Ovary (tissue), 9 donors: ENCODE measurements around the gene HDAC11. TPM values are rescaled to one million over a fixed set of nuclear protein-coding genes. Genes with fewer than 3 reads are reported as not detected.

Source experiments
- DNase-seq, 5 donors: peaks; one replicate each; pipeline ENCODE4 v3.0.0-alpha.2; 2019 to 2020
- H3K27ac ChIP-seq, 2 donors: fragments of 200-600 bp; one replicate each; pipeline versions ENCODE4 v1.5.1 to v1.8.0; 2019 to 2022
- H3K27me3 ChIP-seq: fragments of 200-600 bp; one replicate; pipeline ENCODE4 v1.8.0; 2022
- H3K36me3 ChIP-seq: fragments of 200-600 bp; sonication (generic); one replicate; pipeline ENCODE4 v1.5.1; 2019
- H3K4me1 ChIP-seq: one replicate; pipeline ENCODE4 v1.8.1; 2013; ENCODE audit warnings: mild to moderate bottlenecking, moderate library complexity; ENCODE audit not compliant: insufficient read depth
- H3K4me3 ChIP-seq: fragments of 200-600 bp; sonication (generic); one replicate; pipeline ENCODE4 v1.5.1; 2017
- H3K9me3 ChIP-seq, 2 donors: fragments of 200-600 bp in 1 of 2; sonication (generic) in 1 of 2; one replicate each; pipeline versions ENCODE4 v1.5.1 to v1.8.1; 2013 to 2019; ENCODE audit warnings: mild to moderate bottlenecking in 1 of 2, moderate library complexity in 1 of 2
- EP300 ChIP-seq: sonication (generic); formaldehyde crosslinking; IDR thresholded peaks from one replicate; pipeline ENCODE4 v1.6.1; 2017; ENCODE audit warnings: antibody characterized with exemption
- POLR2A ChIP-seq: fragments of 450-650 bp; IDR thresholded peaks from one replicate; pipeline ENCODE4 v1.6.1; 2017; ENCODE audit warnings: antibody characterized with exemption, mild to moderate bottlenecking, moderate library complexity
- WGBS, 3 donors: extraction: QIAGEN DNeasy Blood & Tissue Kit in 1 of 3; methylation state at CpG; one replicate each; pipeline versions ENCODE4 v1.1.5 to v1.1.7; 2013 to 2017; 5-methylcytosine and 5-hydroxymethylcytosine counted together
- intact Hi-C, 4 donors: fragments of 100-400 bp; cut with DNase I; formaldehyde crosslinking; loops; one replicate each; pipeline versions ENCODE4 v1.11.0 to v1.15.1; 2022 to 2023
- polyA plus RNA-seq, 2 donors: library from polyadenylated mRNA; stranded (reverse); fragments of 200-250 nt in 1 of 2; fragments of 350-450 nt in 1 of 2; fragmentation: Illumina TruSeq in 1 of 2; extraction: RNeasy Lipid Tissue Mini Kit (QIAGEN cat#74804) in 1 of 2; gene quantifications; one replicate each; pipeline ENCODE4 v1.2.3, GENCODE V29; 2013 to 2014
- total RNA-seq, 7 donors: library from RNA; depleted of rRNA in 2 of 7; stranded (reverse); fragments of >200 nt in 2 of 7; fragmentation: NEBNext Ultra II Directional in 3 of 7; extraction: Animal tissue kit (Norgen Biotek cat#: 25700) in 3 of 7; gene quantifications; one replicate each; pipeline versions ENCODE4 v1.1.0 to v1.2.4, GENCODE V29; 2016 to 2023
- TF ChIP-seq, protein P1 (sequence below), 3 donors: fragments of 450-650 bp in 2 of 3; fragments of 200-600 bp in 1 of 3; IDR thresholded peaks; one replicate each; pipeline versions ENCODE4 v1.5.1 to v1.8.0; 2016 to 2022; ENCODE audit warnings: antibody characterized with exemption in 3 of 3, mild to moderate bottlenecking in 1 of 3
- donor health status: DM: no; HTN: no; CAD: no; lungs with moderate emphysema.
- donor health status: DM: no; HTN: no; CAD: no.
- donor health status: Bipolar disorder and iron deficiency.
- donor health status: DM: yes; HTN: yes; CAD: no.
- donor health status: DM: no; HTN: no; CAD: no.
- donor health status: DM: yes; HTN: yes; CAD: no.

Gene HDAC11
- total and polyA plus RNA-seq, 9 donors: 6.4 to 27.1 (median 19.6) TPM

DNA sequence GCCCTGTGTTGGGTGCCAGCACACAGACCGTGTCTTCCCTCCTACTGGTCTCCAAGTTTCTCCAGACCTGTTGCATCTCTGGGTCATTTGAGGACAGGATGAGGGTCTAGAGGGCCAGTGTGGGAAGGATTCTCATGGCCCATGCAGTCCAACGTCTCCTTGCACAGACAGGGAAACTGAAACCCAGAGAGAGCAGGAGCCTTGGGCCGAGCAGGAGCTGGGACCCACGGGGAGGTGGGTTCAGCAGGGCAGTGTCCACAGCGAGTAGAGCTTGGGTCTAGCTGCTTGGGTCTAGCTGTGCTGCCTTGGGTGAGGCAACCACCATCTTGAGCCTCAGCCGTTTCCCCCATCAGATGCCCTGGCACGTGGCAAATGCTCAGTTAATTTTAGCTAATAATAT is 32.3 kb downstream of the HDAC11 start:
- WGBS, 3 donors: 83 to 85% (median 85%) methylated on average over 7 of the region's 7 CpGs
- H3K27ac ChIP-seq: no peak overlapping the region
- no peak for DNase-seq

DNA sequence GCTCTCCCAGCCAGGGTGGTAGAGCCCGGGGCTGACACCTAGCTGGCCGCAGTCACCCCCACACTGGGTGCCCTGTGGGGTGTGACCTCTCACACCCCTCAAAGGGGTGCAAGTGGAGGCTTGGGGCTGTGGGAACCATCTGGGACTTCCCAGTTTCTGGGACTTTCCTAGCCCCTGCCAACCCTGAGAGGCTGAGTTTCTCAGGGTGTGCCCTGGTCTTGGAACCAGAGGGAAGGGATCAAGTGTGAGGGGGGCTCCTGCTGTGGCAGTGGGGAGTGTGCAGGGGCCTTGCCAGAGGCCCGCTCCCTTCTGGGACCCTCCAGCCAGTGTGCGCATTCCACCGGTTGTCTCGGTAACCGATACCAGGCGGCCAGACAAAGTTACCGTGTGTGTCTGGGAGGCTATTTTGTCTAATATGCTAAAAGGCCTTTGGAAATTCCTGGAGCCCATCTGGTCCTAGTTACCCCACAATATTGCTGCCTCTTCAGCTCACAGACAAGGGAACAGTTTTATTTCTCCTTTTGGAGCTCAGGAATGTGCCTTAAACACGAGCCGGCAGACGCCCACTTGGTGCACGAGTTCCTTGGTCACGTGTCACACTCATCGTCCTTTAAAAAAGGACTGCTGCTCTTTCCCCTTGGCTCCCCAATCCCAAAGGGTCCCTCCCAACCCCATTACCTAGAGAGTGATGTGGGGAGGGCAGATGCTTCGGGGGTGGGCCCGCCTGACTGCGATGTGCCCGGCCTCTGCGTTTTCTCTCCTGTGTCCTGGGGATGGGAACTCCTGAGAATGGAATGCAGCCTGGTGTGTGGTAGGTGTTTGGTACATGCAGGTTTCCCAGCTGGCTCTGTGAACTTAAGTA is 33.2 kb downstream of the HDAC11 start:
- intact Hi-C loops: no loop called here
- DNase-seq: no peak
- Histone ChIP-seq H3K36me3 (no peaks in the 10 kb centered on the region), H3K27me3 (no peaks in the 10 kb centered on the region), H3K4me3 (no peak overlapping the region), H3K27ac (no peak overlapping the region), H3K9me3 (no peaks in the 10 kb centered on the region), H3K4me1 (no peaks in the 10 kb centered on the region)
- TF ChIP-seq POLR2A: no peak
- 34 to 55% (median 47%) methylated on average over 20 of the region's 20 CpGs for WGBS, 3 donors

More for the DNA sequence above, 32.3 kb downstream of the HDAC11 start:
- H3K4me1 ChIP-seq: peaks cover 5% of the 10 kb centered on the region
- H3K9me3 ChIP-seq: no peaks in the 10 kb centered on the region
- intact Hi-C loops: no loop called here
- no peak overlapping the region for H3K4me3 ChIP-seq
- H3K27me3 ChIP-seq: no peaks in the 10 kb centered on the region
- no peak for TF ChIP-seq EP300
- TF ChIP-seq, protein P1, sequence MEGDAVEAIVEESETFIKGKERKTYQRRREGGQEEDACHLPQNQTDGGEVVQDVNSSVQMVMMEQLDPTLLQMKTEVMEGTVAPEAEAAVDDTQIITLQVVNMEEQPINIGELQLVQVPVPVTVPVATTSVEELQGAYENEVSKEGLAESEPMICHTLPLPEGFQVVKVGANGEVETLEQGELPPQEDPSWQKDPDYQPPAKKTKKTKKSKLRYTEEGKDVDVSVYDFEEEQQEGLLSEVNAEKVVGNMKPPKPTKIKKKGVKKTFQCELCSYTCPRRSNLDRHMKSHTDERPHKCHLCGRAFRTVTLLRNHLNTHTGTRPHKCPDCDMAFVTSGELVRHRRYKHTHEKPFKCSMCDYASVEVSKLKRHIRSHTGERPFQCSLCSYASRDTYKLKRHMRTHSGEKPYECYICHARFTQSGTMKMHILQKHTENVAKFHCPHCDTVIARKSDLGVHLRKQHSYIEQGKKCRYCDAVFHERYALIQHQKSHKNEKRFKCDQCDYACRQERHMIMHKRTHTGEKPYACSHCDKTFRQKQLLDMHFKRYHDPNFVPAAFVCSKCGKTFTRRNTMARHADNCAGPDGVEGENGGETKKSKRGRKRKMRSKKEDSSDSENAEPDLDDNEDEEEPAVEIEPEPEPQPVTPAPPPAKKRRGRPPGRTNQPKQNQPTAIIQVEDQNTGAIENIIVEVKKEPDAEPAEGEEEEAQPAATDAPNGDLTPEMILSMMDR (IDR thresholded peaks at IDR 0.05): no peak
- no peak for TF ChIP-seq POLR2A
- no peaks in the 10 kb centered on the region for H3K36me3 ChIP-seq

DNA sequence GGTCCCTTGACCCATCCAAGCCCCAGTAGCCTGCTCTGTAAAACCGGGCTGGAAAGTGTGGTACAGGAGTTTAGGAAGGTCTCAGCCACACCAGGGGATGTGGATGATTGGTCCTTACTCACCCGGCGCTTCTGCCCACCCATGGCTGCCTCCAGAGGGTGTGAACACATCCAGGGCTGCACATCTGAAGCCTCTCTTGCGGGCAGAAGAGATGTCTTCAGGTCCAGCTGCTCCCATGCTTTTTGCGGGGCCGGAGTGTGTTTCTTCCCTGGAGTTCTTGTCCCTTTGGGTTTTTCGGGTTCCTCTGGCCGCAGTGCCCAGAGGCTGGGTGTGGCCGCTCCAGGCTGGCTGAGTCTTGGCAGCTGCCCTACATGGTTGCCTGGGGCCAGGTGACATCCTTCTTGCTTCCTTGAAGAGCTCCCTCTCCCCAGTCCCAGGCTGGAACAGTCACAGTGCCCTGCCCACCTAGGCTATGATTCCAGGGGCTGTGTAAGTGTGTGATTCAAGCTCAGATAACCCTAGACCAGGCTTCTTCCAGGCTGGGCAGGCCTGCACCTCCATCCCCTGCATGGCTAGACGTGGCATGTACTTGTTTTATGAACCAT is 33.9 kb downstream of the HDAC11 start:
- WGBS, 3 donors: 70 to 82% (median 78%) methylated on average over 8 to 10 of the region's 10 CpGs
- no peak overlapping the region for H3K27ac ChIP-seq

DNA sequence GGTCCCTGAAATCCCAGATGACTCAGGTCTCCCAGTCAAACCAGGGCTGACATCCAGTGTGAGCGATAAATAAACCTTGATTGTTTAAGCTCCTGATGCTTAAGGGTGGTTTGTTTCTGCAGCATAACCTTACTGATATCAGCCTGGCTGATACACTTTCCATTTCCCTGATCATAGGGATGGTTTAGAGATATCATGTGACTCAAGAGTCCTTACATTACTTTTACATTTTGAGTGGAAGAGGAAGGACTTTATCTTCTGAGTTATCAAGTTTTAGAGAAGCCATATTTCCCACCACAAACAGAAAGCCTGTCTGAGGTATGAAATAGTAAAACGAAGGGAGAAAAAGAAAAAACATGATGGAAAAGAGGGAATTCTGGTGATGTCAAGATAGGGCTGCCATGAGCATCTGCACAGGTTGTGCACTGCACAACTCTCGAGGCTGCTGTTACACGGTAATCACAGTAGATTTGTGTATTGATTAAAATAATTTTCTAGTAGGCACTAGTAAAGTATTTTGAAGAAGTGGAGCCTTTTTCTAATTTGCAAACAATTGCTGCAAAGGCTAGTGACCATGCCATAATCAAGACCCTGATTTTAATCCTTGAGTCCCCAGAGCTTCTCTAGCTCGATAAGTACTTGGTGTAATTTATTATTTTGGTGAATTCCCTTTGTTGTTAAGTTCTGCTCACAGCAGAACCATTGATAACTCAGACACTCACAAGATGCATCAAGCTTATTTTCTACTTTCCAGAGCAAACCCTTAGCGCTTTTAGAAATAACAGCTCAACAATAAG is 34.7 kb downstream of the HDAC11 start:
- WGBS, 3 donors: 84 to 90% (median 84%) methylated on average over 6 of the region's 6 CpGs
- no peak for DNase-seq
- Histone ChIP-seq H3K36me3 (no peaks in the 10 kb centered on the region), H3K27ac (no peak overlapping the region), H3K4me3 (no peak overlapping the region), H3K27me3 (no peaks in the 10 kb centered on the region), H3K4me1 (no peaks in the 10 kb centered on the region), H3K9me3 (no peaks in the 10 kb centered on the region)
- intact Hi-C loops: no loop called here
- TF ChIP-seq, protein P1 (IDR thresholded peaks at IDR 0.05): no peak
- no peak for TF ChIP-seq POLR2A
- TF ChIP-seq EP300: no peak

More for the DNA sequence above, 33.9 kb downstream of the HDAC11 start:
- H3K9me3 ChIP-seq: no peaks in the 10 kb centered on the region
- TF ChIP-seq, protein P1 (IDR thresholded peaks at IDR 0.05): no peak
- TF ChIP-seq EP300 (no peak), POLR2A (no peak)
- intact Hi-C loops: no loop called here
- H3K4me1 ChIP-seq: no peaks in the 10 kb centered on the region
- no peaks in the 10 kb centered on the region for H3K36me3 ChIP-seq
- no peak for DNase-seq
- H3K27me3 ChIP-seq: no peaks in the 10 kb centered on the region
- no peak overlapping the region for H3K4me3 ChIP-seq
